ENCODE results near the gene PRAMEF25. TPM values are rescaled to one million over a fixed set of nuclear protein-coding genes. Genes with fewer than 3 reads are reported as not detected.
"Not testable (repeated sequence)": the region's sequence is repeated elsewhere in the genome, so short reads cannot be mapped to it uniquely, and the experiment has no call there.

The PRAMEF25 gene
- not detected for polyA plus RNA-seq (2013, experiment 1 of 2)
- not detected for polyA plus RNA-seq (2013, experiment 2 of 2)

DNA sequence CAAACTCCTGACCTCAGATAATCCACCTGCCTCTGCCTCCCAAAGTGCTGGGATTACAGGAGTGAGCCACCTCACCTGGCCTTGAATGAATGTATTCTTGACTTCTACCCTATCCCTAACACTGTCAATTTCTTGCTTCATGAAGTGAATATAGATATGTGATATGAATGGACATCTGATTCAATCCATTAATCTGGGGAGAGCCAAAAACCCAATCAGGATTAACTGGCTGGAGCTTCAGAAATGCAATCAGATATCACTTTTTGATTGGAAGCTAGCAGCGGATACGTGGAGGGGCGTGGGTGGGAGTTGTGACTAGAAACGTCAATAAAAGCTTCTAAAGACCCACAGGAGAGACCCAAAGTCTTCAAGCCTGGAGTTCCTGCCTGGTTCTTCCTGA, at the start of gene PRAMEF25:
PRAMEF25 (plus strand) TSS at position 301 of the 400 bp plus-strand sequence. CDS start 2,920 bp downstream, outside the sequence.
- not testable (repeated sequence) for H4K91ac ChIP-seq (ENCODE audit: low read length); H2BK120ac ChIP-seq (ENCODE audit: low read depth, low read length); H2AK5ac ChIP-seq (ENCODE audit: low read length, severe bottlenecking); DNase-seq; H3K9me3 ChIP-seq (ENCODE audit: control insufficient read depth, low read length); H3K79me1 ChIP-seq (replicated peaks; ENCODE audit: low read length, poor library complexity, severe bottlenecking); H3K36me3 ChIP-seq (ENCODE audit: control insufficient read depth in 1 of 2, insufficient read depth in 2 of 2, low read depth in 1 of 2, low read length in 2 of 2); H2BK5ac ChIP-seq (ENCODE audit: low read depth, low read length, poor library complexity, severe bottlenecking); H3K4ac ChIP-seq (ENCODE audit: low read depth in 1 of 2, low read length in 2 of 2); H3K4me2 ChIP-seq (ENCODE audit: low read length, poor library complexity, severe bottlenecking); H3K27ac ChIP-seq (ENCODE audit: low read length, poor library complexity, severe bottlenecking); H3K14ac ChIP-seq (ENCODE audit: low read length in 2 of 2); H3K18ac ChIP-seq (ENCODE audit: low read depth in 1 of 2, low read length in 2 of 2); H4K8ac ChIP-seq (ENCODE audit: low read length); H3K4me3 ChIP-seq (ENCODE audit: insufficient read depth in 1 of 2, low read depth in 1 of 2, low read length in 2 of 2); H3K27me3 ChIP-seq (ENCODE audit: control insufficient read depth in 1 of 2, insufficient read depth in 1 of 2, low read length in 2 of 2); H3K9ac ChIP-seq (ENCODE audit: low read length); H3K23ac ChIP-seq (ENCODE audit: low read length in 2 of 2); H2AFZ ChIP-seq (ENCODE audit: low read depth, low read length); H3K4me1 ChIP-seq (ENCODE audit: control insufficient read depth, insufficient read depth, low read depth, low read length); H2BK15ac ChIP-seq (ENCODE audit: low read depth, poor library complexity, severe bottlenecking); H2BK12ac ChIP-seq (ENCODE audit: low read length in 2 of 2)
- WGBS = no CpG with 5 or more reads among the region's 4 CpGs

DNA sequence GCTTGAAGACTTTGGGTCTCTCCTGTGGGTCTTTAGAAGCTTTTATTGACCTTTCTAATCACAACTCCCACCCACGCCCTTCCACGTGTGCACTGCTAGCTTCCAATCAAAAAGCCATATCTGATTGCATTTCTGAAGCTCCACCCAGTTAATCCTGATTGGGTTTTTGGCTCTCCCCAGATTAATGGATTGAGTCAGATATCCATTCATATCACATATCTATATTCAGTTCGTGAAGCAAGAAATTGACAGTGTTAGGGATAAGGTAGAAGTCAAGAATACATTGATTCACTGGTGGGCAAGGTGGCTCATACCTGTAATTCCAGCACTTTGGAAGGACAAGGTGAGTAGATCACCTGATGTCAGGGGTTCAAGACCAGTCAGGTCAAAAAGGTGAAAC, 14.1 kb upstream of the PRAMEF25 start, which contains the start of gene PRAMEF27:
PRAMEF27 (minus strand) TSS at position 101 of the 400 bp plus-strand sequence. CDS start 2,916 bp downstream, outside the sequence.
- H3K9me3 ChIP-seq (ENCODE audit: control insufficient read depth, low read length); H3K4me3 ChIP-seq (ENCODE audit: insufficient read depth in 1 of 2, low read depth in 1 of 2, low read length in 2 of 2); H3K4me1 ChIP-seq (ENCODE audit: control insufficient read depth, insufficient read depth, low read depth, low read length); H3K4ac ChIP-seq (ENCODE audit: low read depth in 1 of 2, low read length in 2 of 2); H2AFZ ChIP-seq (ENCODE audit: low read depth, low read length); H3K27ac ChIP-seq (ENCODE audit: low read length, poor library complexity, severe bottlenecking); H4K91ac ChIP-seq (ENCODE audit: low read length); H4K8ac ChIP-seq (ENCODE audit: low read length); H2AK5ac ChIP-seq (ENCODE audit: low read length, severe bottlenecking); DNase-seq; H2BK120ac ChIP-seq (ENCODE audit: low read depth, low read length); H3K4me2 ChIP-seq (ENCODE audit: low read length, poor library complexity, severe bottlenecking); H3K23ac ChIP-seq (ENCODE audit: low read length in 2 of 2); H3K79me1 ChIP-seq (replicated peaks; ENCODE audit: low read length, poor library complexity, severe bottlenecking); H2BK5ac ChIP-seq (ENCODE audit: low read depth, low read length, poor library complexity, severe bottlenecking); H3K18ac ChIP-seq (ENCODE audit: low read depth in 1 of 2, low read length in 2 of 2); H2BK15ac ChIP-seq (ENCODE audit: low read depth, poor library complexity, severe bottlenecking); H3K9ac ChIP-seq (ENCODE audit: low read length); H2BK12ac ChIP-seq (ENCODE audit: low read length in 2 of 2); H3K27me3 ChIP-seq (ENCODE audit: control insufficient read depth in 1 of 2, insufficient read depth in 1 of 2, low read length in 2 of 2); H3K14ac ChIP-seq (ENCODE audit: low read length in 2 of 2); H3K36me3 ChIP-seq (ENCODE audit: control insufficient read depth in 1 of 2, insufficient read depth in 2 of 2, low read depth in 1 of 2, low read length in 2 of 2): not testable (repeated sequence)
- WGBS = no CpG with 5 or more reads among the region's 3 CpGs

DNA sequence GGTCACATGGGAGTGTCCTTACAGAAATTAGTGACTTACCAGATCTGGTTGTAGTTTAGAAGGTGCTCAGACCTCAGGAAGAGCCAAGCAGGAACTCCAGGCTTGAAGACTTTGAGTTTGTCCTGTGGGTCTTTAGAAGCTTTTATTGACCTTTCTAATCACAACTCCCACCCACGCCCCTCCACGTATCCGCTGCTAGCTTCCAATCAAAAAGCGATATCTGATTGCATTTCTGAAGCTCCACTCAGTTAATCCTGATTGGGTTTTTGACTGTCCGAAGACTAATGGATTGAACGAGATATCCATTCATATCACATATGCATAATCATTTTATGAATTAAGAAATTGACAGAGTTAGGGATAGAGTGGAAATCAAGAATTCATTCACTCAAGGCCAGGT, 46.2 kb downstream of the PRAMEF25 start, which contains the start of gene HNRNPCL2:
HNRNPCL2 (minus strand) TSS at position 101 of the 400 bp plus-strand sequence. CDS start 454 bp downstream, outside the sequence.
- not testable (repeated sequence) for H2BK15ac ChIP-seq (ENCODE audit: low read depth, poor library complexity, severe bottlenecking); H3K4me3 ChIP-seq (ENCODE audit: insufficient read depth in 1 of 2, low read depth in 1 of 2, low read length in 2 of 2); H3K4me1 ChIP-seq (ENCODE audit: control insufficient read depth, insufficient read depth, low read depth, low read length); H3K14ac ChIP-seq (ENCODE audit: low read length in 2 of 2); H2AFZ ChIP-seq (ENCODE audit: low read depth, low read length); H2BK12ac ChIP-seq (ENCODE audit: low read length in 2 of 2); H3K23ac ChIP-seq (ENCODE audit: low read length in 2 of 2); H3K18ac ChIP-seq (ENCODE audit: low read depth in 1 of 2, low read length in 2 of 2); H3K9ac ChIP-seq (ENCODE audit: low read length); H2BK120ac ChIP-seq (ENCODE audit: low read depth, low read length); H2AK5ac ChIP-seq (ENCODE audit: low read length, severe bottlenecking); H4K8ac ChIP-seq (ENCODE audit: low read length); H3K79me1 ChIP-seq (replicated peaks; ENCODE audit: low read length, poor library complexity, severe bottlenecking); H3K4me2 ChIP-seq (ENCODE audit: low read length, poor library complexity, severe bottlenecking); H3K27me3 ChIP-seq (ENCODE audit: control insufficient read depth in 1 of 2, insufficient read depth in 1 of 2, low read length in 2 of 2); H3K36me3 ChIP-seq (ENCODE audit: control insufficient read depth in 1 of 2, insufficient read depth in 2 of 2, low read depth in 1 of 2, low read length in 2 of 2); H3K9me3 ChIP-seq (ENCODE audit: control insufficient read depth, low read length); H3K27ac ChIP-seq (ENCODE audit: low read length, poor library complexity, severe bottlenecking); H3K4ac ChIP-seq (ENCODE audit: low read depth in 1 of 2, low read length in 2 of 2); DNase-seq; H4K91ac ChIP-seq (ENCODE audit: low read length); H2BK5ac ChIP-seq (ENCODE audit: low read depth, low read length, poor library complexity, severe bottlenecking)
- no CpG with 5 or more reads among the region's 6 CpGs for WGBS

Measured in mesenchymal stem cell (in vitro differentiated cells and primary cell).